HG02763 (cell line): ENCODE measurements around the gene SPATA12.
"Not testable (repeated sequence)": the region's sequence is repeated elsewhere in the genome, so short reads cannot be mapped to it uniquely, and the experiment has no call there.

Experiments used
- ATAC-seq: cut with Tn5 transposase; IDR thresholded peaks from one replicate; pipeline ENCODE4 v1.9.1; 2021; ENCODE audit warnings: mild to moderate bottlenecking, moderate library complexity; ENCODE audit not compliant: unreplicated experiment

The SPATA12 gene

DNA sequence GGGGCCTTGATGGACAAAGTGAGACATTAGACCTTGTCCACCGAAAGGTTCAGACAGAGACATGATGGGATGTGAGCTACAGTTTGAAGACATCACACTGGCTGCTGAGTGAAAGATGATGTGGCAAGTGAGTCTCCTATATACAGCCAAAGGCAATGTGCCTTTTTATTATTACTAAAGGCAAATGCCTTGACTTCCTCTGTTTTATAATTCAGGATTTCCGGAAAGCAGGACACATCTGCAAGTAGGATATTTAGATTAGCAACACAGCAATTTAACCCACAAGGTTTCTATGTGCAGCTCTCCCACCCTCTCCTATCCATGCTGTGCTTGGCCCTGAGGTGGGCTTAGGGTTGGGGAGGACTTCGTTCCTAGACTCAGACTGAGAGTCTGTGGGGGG lies 20.7 kb downstream of the SPATA12 start:
- ATAC-seq, result no peak

DNA sequence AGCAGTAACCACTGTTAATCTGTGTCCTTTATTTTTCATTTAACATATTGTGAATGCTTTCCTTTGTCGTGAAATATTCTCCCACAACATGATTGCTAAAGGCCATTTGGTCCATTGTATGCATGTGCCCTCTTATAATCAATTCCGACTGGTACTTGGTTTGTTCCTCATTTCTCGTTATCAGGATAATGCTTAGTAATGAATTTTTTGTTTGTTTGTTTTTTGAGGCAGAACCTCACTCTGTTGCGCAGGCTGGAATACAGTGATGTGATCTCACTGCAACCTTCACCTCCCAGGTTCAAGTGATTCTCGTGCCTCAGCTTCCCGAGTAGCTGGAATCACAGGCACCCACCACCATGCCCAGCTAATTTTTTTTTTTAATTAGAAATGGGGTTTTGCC lies 22.0 kb downstream of the SPATA12 start:
- ATAC-seq, result no peak

GRCh38 chr3:57083266-57083995 lies 23.0 kb downstream of the SPATA12 start:
- not testable (repeated sequence) for ATAC-seq

- no peak for ATAC-seq
These were observed 24.7 kb downstream of the SPATA12 start for GRCh38 chr3:57085211-57085610.

- ATAC-seq, result no peak
These were observed 25.7 kb downstream of the SPATA12 start for GRCh38 chr3:57086201-57086600.

DNA sequence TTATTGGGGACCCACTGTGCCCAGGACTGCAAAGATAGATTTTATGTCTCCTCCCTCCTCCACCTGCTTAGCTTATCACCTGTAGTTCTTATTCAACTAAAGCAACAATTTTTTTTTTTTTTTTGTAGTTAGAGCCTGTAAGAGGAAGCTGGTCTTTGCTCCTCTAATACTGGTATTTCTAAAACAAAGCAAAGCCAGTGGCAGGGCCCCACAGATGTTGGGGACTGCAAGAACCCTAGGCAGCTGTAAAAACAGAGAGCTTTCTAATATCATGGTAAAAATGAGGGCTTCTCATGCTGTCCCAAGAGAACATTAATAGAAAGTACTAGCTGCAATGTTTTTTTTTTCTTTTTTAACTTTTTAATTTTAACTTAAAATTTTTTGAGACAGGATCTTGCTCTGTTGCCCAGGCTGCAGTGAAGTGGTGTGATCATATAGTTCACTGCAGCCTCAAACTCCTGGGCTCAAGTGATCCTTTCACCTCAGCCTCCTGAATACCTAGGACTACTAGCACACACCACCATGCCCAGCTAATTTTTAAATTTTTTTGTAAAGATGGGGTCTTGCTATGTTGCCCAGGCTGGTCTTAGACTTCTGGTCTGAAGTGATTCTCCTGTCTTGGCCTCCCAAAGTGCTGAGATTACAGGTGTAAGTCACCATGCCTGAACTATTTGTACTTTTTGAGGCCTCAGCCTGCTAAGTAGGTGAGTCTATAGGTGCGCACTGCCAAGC lies 27.1 kb downstream of the SPATA12 start:
- no peak for ATAC-seq

- ATAC-seq, result no peak
These were observed 28.0 kb downstream of the SPATA12 start for GRCh38 chr3:57088503-57088902.

- ATAC-seq, result no peak
These were observed 28.6 kb downstream of the SPATA12 start for GRCh38 chr3:57089043-57089442.

- ATAC-seq, result no peak
These were observed 31.2 kb downstream of the SPATA12 start for GRCh38 chr3:57091521-57092273.

DNA sequence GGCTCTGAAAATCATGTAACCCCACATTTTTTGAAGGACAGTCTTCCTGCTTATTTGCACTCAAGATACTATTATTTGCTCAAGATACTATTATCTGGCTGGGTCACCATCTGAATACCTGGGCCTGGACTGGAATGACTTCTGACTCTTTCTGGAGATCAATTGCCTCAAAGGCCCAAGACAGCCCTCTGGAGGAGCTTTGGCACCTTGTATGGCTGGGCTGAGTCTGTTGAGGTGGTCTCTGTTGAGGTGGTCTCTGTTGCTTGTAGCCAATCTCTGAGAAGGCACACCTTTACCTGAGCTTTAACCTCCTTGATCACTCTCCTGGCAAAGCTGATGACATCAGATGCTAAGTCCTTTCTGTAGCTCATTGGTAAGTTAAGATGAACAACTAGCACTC lies 33.0 kb downstream of the SPATA12 start:
- ATAC-seq, result no peak

DNA sequence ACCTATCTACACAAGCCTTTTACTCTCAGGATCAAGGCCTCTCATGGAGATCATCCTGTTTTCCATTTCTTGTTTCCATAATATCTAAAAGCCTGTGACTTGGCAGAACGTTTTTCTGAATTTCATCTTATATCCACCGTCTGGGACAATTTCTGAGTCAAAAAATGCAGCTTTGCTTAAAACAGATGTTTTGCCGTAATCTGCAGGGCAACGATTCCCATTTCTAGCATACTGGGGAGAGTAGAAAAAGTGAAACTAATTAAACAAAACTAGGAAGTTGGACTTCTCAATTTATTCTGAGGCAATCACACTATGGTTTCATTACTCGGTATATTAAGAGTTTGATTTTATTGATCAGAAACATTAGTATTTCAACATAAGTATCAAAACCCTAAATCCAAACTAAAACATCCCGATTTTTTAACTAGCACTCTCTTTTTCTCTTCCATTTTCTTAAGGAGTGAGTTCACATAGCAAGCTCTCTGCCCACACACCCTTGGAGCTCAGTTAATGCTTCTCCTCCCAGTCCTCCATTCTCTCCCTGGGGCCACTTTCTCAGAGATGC lies 33.6 kb downstream of the SPATA12 start:
- ATAC-seq, result no peak

DNA sequence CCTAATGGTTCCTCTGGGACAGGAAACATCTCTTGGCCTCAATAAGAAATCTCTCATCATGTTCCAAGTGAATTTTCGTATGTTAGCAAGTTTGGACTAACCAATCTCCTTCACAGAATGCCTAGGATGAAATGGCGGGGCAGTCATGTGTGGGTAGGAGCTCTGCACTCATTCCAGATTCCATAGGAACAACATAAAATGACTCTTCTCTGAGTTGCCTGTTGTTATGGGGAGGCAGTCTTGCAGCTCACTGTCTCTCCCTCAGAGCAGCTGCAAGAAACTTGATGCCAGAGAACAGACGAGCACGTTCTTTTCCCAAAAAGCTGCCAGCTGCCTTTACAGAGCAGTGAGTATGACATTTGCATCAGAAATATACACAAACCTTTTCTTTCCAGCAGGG lies 34.1 kb downstream of the SPATA12 start:
- no peak for ATAC-seq

- ATAC-seq, result no peak
These were observed 34.9 kb downstream of the SPATA12 start for GRCh38 chr3:57095363-57095762.

DNA sequence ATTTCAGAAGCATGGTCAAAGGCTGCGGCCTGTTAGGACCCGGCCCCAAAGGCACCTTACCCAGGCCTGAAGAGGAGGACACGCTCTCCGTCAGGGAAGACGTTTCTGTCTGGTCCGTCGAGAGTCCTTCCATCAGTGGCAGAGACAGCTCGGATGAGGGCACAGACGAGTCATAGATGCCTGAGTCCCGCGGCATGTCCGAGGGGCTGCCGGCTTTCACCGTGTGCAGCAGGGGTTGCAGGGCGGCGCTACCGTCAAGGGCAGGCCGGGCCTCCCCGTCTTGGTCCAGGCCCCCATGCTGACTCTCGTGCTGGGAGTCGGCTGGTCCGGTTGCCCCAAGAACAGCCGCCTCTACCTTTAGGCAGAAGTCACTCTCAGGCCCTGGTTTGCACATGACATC lies 37.1 kb downstream of the SPATA12 start:
- ATAC-seq, result no peak

DNA sequence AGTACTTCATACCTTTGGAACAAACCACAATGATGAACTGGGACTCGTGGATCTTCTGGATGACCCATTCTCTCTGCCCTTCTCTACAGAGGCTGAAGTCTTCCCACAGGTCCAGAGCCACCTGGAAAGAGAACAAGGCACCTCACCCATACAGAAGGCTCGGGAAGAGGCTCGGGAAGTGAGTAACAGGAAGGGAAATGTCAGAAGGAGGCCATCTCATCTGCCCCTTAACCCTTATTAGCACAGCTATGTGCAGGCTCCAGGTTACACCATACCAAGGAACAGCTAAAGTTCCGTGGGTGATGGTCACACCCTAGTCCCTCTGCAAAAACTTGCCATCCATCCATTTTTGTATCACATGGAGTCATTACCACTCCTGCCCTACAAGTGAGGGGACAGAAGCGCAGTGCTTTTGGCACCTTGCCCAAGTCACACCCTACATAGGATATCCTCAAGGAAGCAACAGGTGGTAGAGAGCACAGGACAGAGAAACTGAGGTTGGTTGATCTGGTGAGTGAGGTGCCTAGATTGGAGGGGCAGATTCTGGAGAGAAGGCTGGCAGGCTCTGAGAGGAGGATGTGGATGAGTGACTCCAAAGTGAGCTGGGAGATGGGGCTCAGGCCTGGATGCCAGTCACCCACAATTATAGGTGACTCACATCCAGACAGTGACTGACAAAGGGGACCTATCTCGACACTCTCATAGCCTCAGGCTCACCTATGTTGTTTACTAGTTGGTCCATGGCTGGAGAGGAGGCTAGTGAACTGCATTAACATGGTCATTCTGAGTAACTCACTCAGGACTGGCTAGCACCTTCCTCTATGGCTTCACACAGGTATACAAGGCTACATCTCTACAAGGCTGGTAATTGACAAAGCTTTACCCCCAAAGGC lies 38.2 kb downstream of the SPATA12 start:
- no peak for ATAC-seq

GRCh38 chr3:57100046-57100695 lies 39.7 kb downstream of the SPATA12 start:
- ATAC-seq, result no peak

GRCh38 chr3:57105585-57105984 lies 45.1 kb downstream of the SPATA12 start:
- no peak for ATAC-seq

GRCh38 chr3:57108684-57109083 lies 48.2 kb downstream of the SPATA12 start:
- no peak for ATAC-seq

DNA sequence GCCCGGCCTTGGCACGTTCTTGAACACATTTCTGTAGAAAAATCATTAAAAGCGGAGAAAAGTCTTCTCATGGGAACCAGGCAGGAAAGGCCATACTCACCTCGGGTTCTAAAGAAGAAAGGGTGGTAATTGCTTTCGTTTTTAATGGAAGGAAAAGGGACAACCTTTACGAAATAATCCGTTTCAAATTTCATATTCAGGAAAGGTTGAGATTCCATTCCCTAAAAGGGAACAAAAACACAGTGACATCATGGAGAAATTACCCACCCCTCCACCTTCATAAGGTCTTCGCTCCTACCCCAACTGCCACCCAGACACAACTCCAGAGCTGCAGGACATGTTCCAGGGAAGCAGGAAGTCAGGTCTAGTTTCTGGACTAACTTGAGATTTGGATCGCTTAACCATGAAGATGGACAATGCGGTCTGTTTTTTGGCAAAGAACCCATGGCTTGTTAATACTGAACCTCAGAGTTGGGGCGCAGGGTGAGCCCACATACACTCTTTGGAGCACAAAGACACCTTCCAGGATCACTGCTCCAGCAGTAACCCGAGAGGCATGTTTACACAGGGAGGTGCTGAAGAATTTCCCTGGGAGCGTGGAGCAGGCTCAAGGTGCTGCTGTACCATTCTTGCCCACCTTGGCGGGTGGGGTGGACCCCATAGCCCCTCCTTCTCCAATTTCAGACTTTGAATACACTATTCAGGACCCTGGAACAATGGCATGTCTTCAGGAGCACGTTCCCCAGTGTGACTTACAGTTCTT lies 49.2 kb downstream of the SPATA12 start:
- no peak for ATAC-seq
